22Rv1 (cell line): ENCODE results near the gene IP6K3.

Source experiments
- CTCF ChIP-seq: fragments of 450-650 bp; IDR thresholded peaks from 2 replicates; pipeline ENCODE4 v1.5.1; 2017; ENCODE audit warnings: mild to moderate bottlenecking
- ZFX ChIP-seq: fragments of 450-650 bp; IDR thresholded peaks from 2 replicates; pipeline ENCODE4 v1.6.1; 2017; ENCODE audit warnings: antibody characterized with exemption, borderline replicate concordance

GRCh38 chr6:33738153-33738552 lies 8.6 kb downstream of the IP6K3 start:
- TF ChIP-seq CTCF (no peak), ZFX (no peak)
